Measurements from ENCODE around the gene CDH18. TPM values are rescaled to one million over a fixed set of nuclear protein-coding genes. Genes with fewer than 3 reads are reported as not detected.

The CDH18 gene
- total RNA-seq, 1 donor from 2014 or later = not detected

DNA sequence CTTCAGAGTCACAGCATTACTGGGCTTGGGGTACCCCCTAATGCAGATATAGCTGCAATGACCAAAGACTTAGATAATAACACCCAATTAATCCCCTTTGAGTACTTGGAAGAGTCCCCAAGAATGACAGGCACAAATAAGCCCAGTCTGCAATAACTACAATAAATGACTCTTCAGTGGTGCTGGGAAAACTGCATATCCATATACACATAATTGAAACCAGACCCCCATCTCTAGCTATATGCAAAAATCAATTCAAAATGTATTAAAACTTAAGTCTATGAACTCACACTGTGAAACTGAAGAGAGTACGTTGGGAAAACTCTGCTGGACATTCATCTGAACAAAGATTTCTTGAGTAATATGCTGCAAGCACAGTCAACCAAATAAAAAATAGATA lies 422.5 kb downstream of the CDH18 start:
- no peaks in the 10 kb centered on the region for H3K4me1 Mint-ChIP-seq (ENCODE audit: low read depth)
- H3K4me3 Mint-ChIP-seq = no peak overlapping the region
- no peak overlapping the region for H3K27ac Mint-ChIP-seq
- DNase-seq (ENCODE audit: low spot score) = no peak
- H3K9me3 Mint-ChIP-seq = peaks cover 22% of the 10 kb centered on the region
- H3K36me3 Mint-ChIP-seq (ENCODE audit: low read depth) = no peaks in the 10 kb centered on the region
- intact Hi-C loops (cut with micrococcal nuclease) = no loop called here
- H3K27me3 Mint-ChIP-seq (ENCODE audit: insufficient read depth) = no peaks in the 10 kb centered on the region

DNA sequence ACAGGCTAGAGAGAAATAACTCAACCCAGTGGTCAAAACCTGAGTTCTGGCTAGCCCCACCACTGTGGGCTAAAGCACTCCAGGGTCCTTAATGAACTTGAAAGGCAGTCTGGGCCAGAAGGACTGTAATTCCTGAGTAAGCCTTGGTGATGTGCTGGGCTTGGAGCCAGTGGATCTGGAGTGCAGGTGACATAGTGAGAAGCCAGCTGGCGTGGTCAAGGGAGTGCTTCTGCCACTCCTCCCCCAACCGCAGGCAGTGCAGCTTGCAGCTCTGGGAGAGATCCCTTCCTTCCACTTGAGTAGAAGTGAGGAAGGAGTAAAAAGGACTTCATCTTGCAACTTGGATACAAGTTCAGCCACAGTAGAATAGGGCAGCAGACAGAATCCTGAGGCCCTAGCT lies 424.0 kb downstream of the CDH18 start:
- intact Hi-C loops (cut with micrococcal nuclease) = no loop called here
- H3K27me3 Mint-ChIP-seq (ENCODE audit: insufficient read depth) = no peaks in the 10 kb centered on the region
- peaks cover 21% of the 10 kb centered on the region for H3K9me3 Mint-ChIP-seq
- H3K4me1 Mint-ChIP-seq (ENCODE audit: low read depth) = no peaks in the 10 kb centered on the region
- DNase-seq (ENCODE audit: low spot score) = no peak
- no peak overlapping the region for H3K27ac Mint-ChIP-seq
- no peak overlapping the region for H3K4me3 Mint-ChIP-seq
- H3K36me3 Mint-ChIP-seq (ENCODE audit: low read depth) = no peaks in the 10 kb centered on the region

GRCh38 chr5:19555876-19556275 lies 432.1 kb downstream of the CDH18 start:
- intact Hi-C loops (cut with micrococcal nuclease) = no loop called here
- no peak overlapping the region for H3K4me3 Mint-ChIP-seq
- H3K9me3 Mint-ChIP-seq = peaks cover 17% of the 10 kb centered on the region
- H3K27me3 Mint-ChIP-seq (ENCODE audit: insufficient read depth) = no peaks in the 10 kb centered on the region
- no peaks in the 10 kb centered on the region for H3K4me1 Mint-ChIP-seq (ENCODE audit: low read depth)
- no peak for DNase-seq (ENCODE audit: low spot score)
- H3K36me3 Mint-ChIP-seq (ENCODE audit: low read depth) = no peaks in the 10 kb centered on the region
- H3K27ac Mint-ChIP-seq = no peak overlapping the region

DNA sequence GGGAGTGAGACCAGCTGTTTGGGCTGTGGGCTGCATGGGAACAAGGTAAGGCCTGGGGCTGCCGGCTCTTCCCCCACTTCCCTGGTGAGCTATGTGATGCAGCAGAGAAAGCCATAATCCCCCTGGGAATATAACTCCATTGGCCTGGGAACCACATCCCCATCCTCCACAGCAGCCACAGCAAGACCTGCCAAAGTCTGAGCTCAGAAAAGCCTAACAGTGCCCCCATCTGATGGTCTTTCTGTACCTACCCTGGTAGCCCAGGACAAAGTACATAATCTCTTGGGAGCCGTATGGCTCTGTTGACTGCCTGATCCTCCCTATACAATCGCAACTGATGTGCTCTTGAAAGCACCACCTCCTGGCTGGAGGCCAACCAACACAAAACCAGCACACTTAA lies 432.6 kb downstream of the CDH18 start:
- Mint-ChIP-seq H3K9me3 (peaks cover 14% of the 10 kb centered on the region), H3K4me1 (ENCODE audit: low read depth) (no peaks in the 10 kb centered on the region), H3K27ac (no peak overlapping the region)

DNA sequence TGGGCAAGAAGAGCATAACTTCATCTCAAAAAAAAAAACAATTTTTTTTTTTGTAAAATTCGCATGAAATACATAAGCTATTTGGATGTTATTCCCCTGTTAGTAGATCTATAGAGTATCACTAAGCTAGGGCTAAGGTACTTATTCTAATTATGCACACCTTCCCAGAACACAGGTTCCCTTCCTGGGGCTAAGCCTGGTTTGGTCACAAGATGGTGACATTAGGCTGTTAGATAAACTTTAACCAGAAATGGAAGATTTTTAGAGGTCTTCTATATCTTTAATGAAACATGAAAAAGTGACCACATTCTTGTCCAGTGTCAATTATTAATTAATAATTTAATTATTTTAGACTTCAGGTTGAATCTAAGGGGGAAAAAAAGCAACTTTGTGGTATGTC lies 433.5 kb downstream of the CDH18 start:
- no peaks in the 10 kb centered on the region for H3K27me3 Mint-ChIP-seq (ENCODE audit: insufficient read depth)
- H3K9me3 Mint-ChIP-seq = peaks cover 16% of the 10 kb centered on the region
- intact Hi-C loops (cut with micrococcal nuclease) = no loop called here
- H3K36me3 Mint-ChIP-seq (ENCODE audit: low read depth) = no peaks in the 10 kb centered on the region
- no peak for DNase-seq (ENCODE audit: low spot score)
- H3K4me1 Mint-ChIP-seq (ENCODE audit: low read depth) = no peaks in the 10 kb centered on the region
- H3K27ac Mint-ChIP-seq = no peak overlapping the region
- no peak overlapping the region for H3K4me3 Mint-ChIP-seq

More for the DNA sequence above, 432.6 kb downstream of the CDH18 start:
- intact Hi-C loops (cut with micrococcal nuclease) = no loop called here
- Mint-ChIP-seq H3K36me3 (ENCODE audit: low read depth) (no peaks in the 10 kb centered on the region), H3K27me3 (ENCODE audit: insufficient read depth) (no peaks in the 10 kb centered on the region), H3K4me3 (no peak overlapping the region)
- no peak for DNase-seq (ENCODE audit: low spot score)

DNA sequence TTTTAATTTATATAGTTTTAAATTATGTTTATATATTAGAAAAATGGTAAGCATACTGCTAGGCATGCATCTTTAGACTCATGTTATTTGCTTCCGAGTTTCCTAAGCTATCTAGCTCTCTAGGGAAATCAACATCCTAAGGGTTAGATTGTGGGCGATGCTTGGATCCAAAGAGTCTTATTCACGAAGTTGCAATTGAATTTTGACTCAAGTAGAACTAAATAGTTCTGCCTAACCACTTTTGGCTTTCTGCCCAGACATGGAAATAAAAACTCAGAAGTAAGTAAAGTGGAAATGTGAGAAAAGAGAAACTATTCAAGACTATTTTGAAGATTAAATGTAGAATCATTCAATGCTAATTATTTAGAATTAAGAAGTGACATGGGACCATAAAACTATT lies 440.4 kb downstream of the CDH18 start:
- no peaks in the 10 kb centered on the region for H3K36me3 Mint-ChIP-seq (ENCODE audit: low read depth)
- H3K27me3 Mint-ChIP-seq (ENCODE audit: insufficient read depth) = no peaks in the 10 kb centered on the region
- intact Hi-C loops (cut with micrococcal nuclease) = no loop called here
- peaks cover 27% of the 10 kb centered on the region for H3K9me3 Mint-ChIP-seq
- H3K4me3 Mint-ChIP-seq = no peak overlapping the region
- H3K4me1 Mint-ChIP-seq (ENCODE audit: low read depth) = no peaks in the 10 kb centered on the region
- H3K27ac Mint-ChIP-seq = no peak overlapping the region
- no peak for DNase-seq (ENCODE audit: low spot score)

- intact Hi-C loops (cut with micrococcal nuclease) = no loop called here
- no peaks in the 10 kb centered on the region for H3K27me3 Mint-ChIP-seq (ENCODE audit: insufficient read depth)
- no peak overlapping the region for H3K4me3 Mint-ChIP-seq
- no peaks in the 10 kb centered on the region for H3K4me1 Mint-ChIP-seq (ENCODE audit: low read depth)
- H3K9me3 Mint-ChIP-seq = peaks cover 27% of the 10 kb centered on the region
- no peak overlapping the region for H3K27ac Mint-ChIP-seq
- no peaks in the 10 kb centered on the region for H3K36me3 Mint-ChIP-seq (ENCODE audit: low read depth)
- DNase-seq (ENCODE audit: low spot score) = no peak
Measured at GRCh38 chr5:19546521-19546920, 441.5 kb downstream of the CDH18 start.

DNA sequence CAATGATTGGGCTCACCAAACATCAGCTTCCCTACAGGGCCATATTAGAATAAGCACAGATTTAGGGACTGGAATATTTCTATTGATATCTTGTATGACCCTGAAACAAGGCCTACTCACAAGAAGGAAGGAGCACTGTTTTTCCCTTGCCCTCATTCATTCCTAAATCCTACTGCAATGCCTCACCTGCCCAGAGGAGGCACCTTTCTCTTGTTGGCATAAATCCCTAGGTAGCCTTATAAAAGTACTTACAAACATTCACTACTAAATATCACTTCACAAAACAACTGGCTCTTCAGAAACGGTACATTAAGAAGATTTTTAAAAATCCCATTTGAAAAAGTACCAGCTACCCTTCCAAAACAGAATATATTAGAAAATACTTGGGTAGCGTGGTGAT lies 449.4 kb downstream of the CDH18 start:
- H3K9me3 Mint-ChIP-seq = peaks cover 28% of the 10 kb centered on the region
- no peaks in the 10 kb centered on the region for H3K4me1 Mint-ChIP-seq (ENCODE audit: low read depth)
- no peak overlapping the region for H3K27ac Mint-ChIP-seq
- H3K27me3 Mint-ChIP-seq (ENCODE audit: insufficient read depth) = peaks cover 1% of the 10 kb centered on the region
- DNase-seq (ENCODE audit: low spot score) = no peak
- H3K36me3 Mint-ChIP-seq (ENCODE audit: low read depth) = no peaks in the 10 kb centered on the region
- intact Hi-C loops (cut with micrococcal nuclease) = no loop called here
- H3K4me3 Mint-ChIP-seq = no peak overlapping the region

DNA sequence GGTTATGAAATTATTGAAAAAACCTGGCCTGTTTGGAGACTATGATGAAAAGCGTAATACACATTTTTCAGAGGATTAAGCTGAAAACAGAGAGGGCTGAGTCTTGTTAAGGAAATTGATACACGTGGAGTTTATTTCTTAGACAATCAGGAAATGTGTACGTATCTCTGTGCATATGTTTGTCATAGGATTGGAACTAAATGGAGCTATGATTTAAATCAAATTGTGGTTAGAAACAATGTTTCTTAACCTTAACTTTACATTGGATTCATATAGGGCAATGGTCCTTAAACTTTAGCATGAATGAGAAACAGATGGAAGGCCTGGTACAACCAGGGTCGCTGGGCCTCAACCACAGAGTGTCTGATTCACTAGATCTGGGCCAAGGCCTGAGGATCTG lies 451.6 kb downstream of the CDH18 start:
- H3K4me3 Mint-ChIP-seq = no peak overlapping the region
- intact Hi-C loops (cut with micrococcal nuclease) = no loop called here
- DNase-seq (ENCODE audit: low spot score) = no peak
- H3K4me1 Mint-ChIP-seq (ENCODE audit: low read depth) = no peaks in the 10 kb centered on the region
- no peak overlapping the region for H3K27ac Mint-ChIP-seq
- no peaks in the 10 kb centered on the region for H3K36me3 Mint-ChIP-seq (ENCODE audit: low read depth)
- H3K9me3 Mint-ChIP-seq = peaks cover 24% of the 10 kb centered on the region
- peaks cover 1% of the 10 kb centered on the region for H3K27me3 Mint-ChIP-seq (ENCODE audit: insufficient read depth)

DNA sequence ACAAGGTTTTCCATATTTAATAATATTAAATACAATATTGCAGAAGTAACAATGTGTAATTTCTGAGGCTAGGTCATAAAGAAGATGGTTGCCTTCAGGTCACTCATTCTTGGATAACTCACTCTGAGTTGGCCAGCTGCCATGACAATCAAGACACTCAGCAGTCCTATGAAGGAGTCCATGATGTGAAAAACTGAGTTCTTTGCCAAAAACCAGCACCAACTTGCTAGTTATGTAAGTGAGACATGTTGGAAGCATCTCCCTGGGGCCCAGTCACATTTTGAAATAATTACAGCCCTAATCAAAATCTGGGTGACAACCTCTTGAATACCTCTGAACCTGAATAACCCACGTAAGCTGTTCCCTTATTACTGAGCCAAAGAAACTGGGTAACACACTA lies 453.2 kb downstream of the CDH18 start:
- Mint-ChIP-seq H3K36me3 (ENCODE audit: low read depth) (no peaks in the 10 kb centered on the region), H3K27ac (no peak overlapping the region), H3K27me3 (ENCODE audit: insufficient read depth) (peaks cover 1% of the 10 kb centered on the region), H3K4me1 (ENCODE audit: low read depth) (no peaks in the 10 kb centered on the region), H3K9me3 (peaks cover 20% of the 10 kb centered on the region), H3K4me3 (no peak overlapping the region)
- no peak for DNase-seq (ENCODE audit: low spot score)
- intact Hi-C loops (cut with micrococcal nuclease) = no loop called here

GRCh38 chr5:19532936-19533335 lies 455.1 kb downstream of the CDH18 start:
- Mint-ChIP-seq H3K36me3 (ENCODE audit: low read depth) (no peaks in the 10 kb centered on the region), H3K27ac (no peak overlapping the region)
- no peak for DNase-seq (ENCODE audit: low spot score)

GRCh38 chr5:19531374-19531952 lies 456.5 kb downstream of the CDH18 start:
- H3K36me3 Mint-ChIP-seq (ENCODE audit: low read depth) = no peaks in the 10 kb centered on the region
- no peak overlapping the region for H3K27ac Mint-ChIP-seq
- peaks cover 9% of the 10 kb centered on the region for H3K9me3 Mint-ChIP-seq
- no peak overlapping the region for H3K4me3 Mint-ChIP-seq
- no peaks in the 10 kb centered on the region for H3K4me1 Mint-ChIP-seq (ENCODE audit: low read depth)
- DNase-seq (ENCODE audit: low spot score) = no peak
- H3K27me3 Mint-ChIP-seq (ENCODE audit: insufficient read depth) = peaks cover 1% of the 10 kb centered on the region
- intact Hi-C loops (cut with micrococcal nuclease) = no loop called here

More at GRCh38 chr5:19532936-19533335, 455.1 kb downstream of the CDH18 start:
- Mint-ChIP-seq H3K27me3 (ENCODE audit: insufficient read depth) (peaks cover 1% of the 10 kb centered on the region), H3K9me3 (peaks cover 22% of the 10 kb centered on the region), H3K4me3 (no peak overlapping the region), H3K4me1 (ENCODE audit: low read depth) (no peaks in the 10 kb centered on the region)
- intact Hi-C loops (cut with micrococcal nuclease) = no loop called here

- no peak overlapping the region for H3K27ac Mint-ChIP-seq
- intact Hi-C loops (cut with micrococcal nuclease) = no loop called here
- no peaks in the 10 kb centered on the region for H3K36me3 Mint-ChIP-seq (ENCODE audit: low read depth)
- H3K9me3 Mint-ChIP-seq = peaks cover 4% of the 10 kb centered on the region
- DNase-seq (ENCODE audit: low spot score) = no peak
- no peak overlapping the region for H3K4me3 Mint-ChIP-seq
- H3K4me1 Mint-ChIP-seq (ENCODE audit: low read depth) = no peaks in the 10 kb centered on the region
- H3K27me3 Mint-ChIP-seq (ENCODE audit: insufficient read depth) = no peaks in the 10 kb centered on the region
Measured at GRCh38 chr5:19519448-19519847, 468.6 kb downstream of the CDH18 start.

GRCh38 chr5:19498852-19499251 lies 489.1 kb downstream of the CDH18 start:
- Mint-ChIP-seq H3K27me3 (ENCODE audit: insufficient read depth) (no peaks in the 10 kb centered on the region), H3K27ac (no peak overlapping the region), H3K4me1 (ENCODE audit: low read depth) (no peaks in the 10 kb centered on the region)

More at GRCh38 chr5:19498852-19499251, 489.1 kb downstream of the CDH18 start:
- no peak for DNase-seq (ENCODE audit: low spot score)
- Mint-ChIP-seq H3K4me3 (no peak overlapping the region), H3K36me3 (ENCODE audit: low read depth) (no peaks in the 10 kb centered on the region), H3K9me3 (peaks cover 17% of the 10 kb centered on the region)
- intact Hi-C loops (cut with micrococcal nuclease) = no loop called here

Measured in activated T-helper 1 cell treated with anti-CD3 and anti-CD28 coated beads, Interleukin-12 subunit alpha, Interleukin-12 subunit beta, Interleukin-2, Interleukin-4 antibody, amounts not matched to agents 30 ng/mL and 10 ng/mL and 1 ng/mL, durations not matched to agents 14 hours and 24 hours and 36 hours (primary cell).